Caco-2 (cell line): ENCODE data around the gene NFIC. TPM values are rescaled to one million over a fixed set of nuclear protein-coding genes. Genes with fewer than 3 reads are reported as not detected.
"Not testable (repeated sequence)": the region's sequence is repeated elsewhere in the genome, so short reads cannot be mapped to it uniquely, and the experiment has no call there.

ENCODE experiments used
- BruUV-seq: library from RNA; stranded (reverse); fragments of 400-500 nt; replicated peaks from 2 replicates; lab custom pipeline; 2021; lab: Mats Ljungman, UMichigan
- CTCF ChIA-PET: fragments of 300-600 bp; sonication (Branson Sonifier 250); formaldehyde crosslinking; loops from one replicate; lab custom pipeline; 2022; ENCODE audit warnings: antibody characterized with exemption; lab: Charles Lee
- POLR2A ChIA-PET: fragments of 300-600 bp; sonication (Branson Sonifier 250); formaldehyde crosslinking; loops from one replicate; lab custom pipeline; 2022; ENCODE audit warnings: antibody characterized with exemption; lab: Charles Lee
- DNase-seq, 2 experiments: peaks; one replicate each; pipeline versions ENCODE4 v3.0.0 to v3.0.0-alpha.2; 2020 to 2022
- H3K27me3 ChIP-seq: replicated peaks from 2 replicates; pipeline ENCODE4 v1.6.0; 2011; ENCODE audit warnings: low read length; ENCODE audit not compliant: control insufficient read depth, insufficient read depth
- H3K36me3 ChIP-seq: 2 replicates; pipeline ENCODE4 v1.5.1; 2011; ENCODE audit warnings: low read length; ENCODE audit not compliant: control insufficient read depth, insufficient read depth
- H3K4me1 ChIP-seq: fragments of 250-450 bp; sonication (Bioruptor Pico); 2 replicates; pipeline ENCODE4 v1.5.1; 2020; ENCODE audit warnings: mild to moderate bottlenecking
- H3K4me3 ChIP-seq: 2 replicates; pipeline ENCODE4 v1.5.1; 2011; ENCODE audit warnings: low read depth, mild to moderate bottlenecking, control low read depth, low read length
- H3K9me3 ChIP-seq: fragments of 250-450 bp; sonication (Bioruptor Pico); 2 replicates; pipeline ENCODE4 v1.5.1; 2020; ENCODE audit warnings: mild to moderate bottlenecking, moderate library complexity
- H3K27ac Mint-ChIP-seq: one replicate; pipeline ENCODE4 v1.8.0; 2022; ENCODE audit warnings: mixed read lengths; ENCODE audit not compliant: unreplicated experiment
- H3K27me3 Mint-ChIP-seq: one replicate; pipeline ENCODE4 v1.8.0; 2022; ENCODE audit warnings: mixed read lengths; ENCODE audit not compliant: insufficient read depth, unreplicated experiment
- H3K36me3 Mint-ChIP-seq: one replicate; pipeline ENCODE4 v1.8.0; 2022; ENCODE audit warnings: mild to moderate bottlenecking, mixed read lengths; ENCODE audit not compliant: insufficient read depth, unreplicated experiment
- H3K4me1 Mint-ChIP-seq: one replicate; pipeline ENCODE4 v1.8.0; 2022; ENCODE audit warnings: low read depth, mixed read lengths; ENCODE audit not compliant: unreplicated experiment
- H3K4me3 Mint-ChIP-seq: one replicate; pipeline ENCODE4 v1.8.0; 2022; ENCODE audit warnings: mild to moderate bottlenecking, moderate library complexity, mixed read lengths; ENCODE audit not compliant: unreplicated experiment
- H3K9me3 Mint-ChIP-seq: one replicate; pipeline ENCODE4 v1.8.0; 2022; ENCODE audit warnings: mixed read lengths; ENCODE audit not compliant: unreplicated experiment
- intact Hi-C: fragments of 100-400 bp; cut with micrococcal nuclease; formaldehyde crosslinking; loops from one replicate; pipeline ENCODE4 v1.10.0; 2022; ENCODE audit not compliant: unreplicated experiment
- total RNA-seq: library from RNA; stranded (reverse); gene quantifications from 2 replicates; pipeline ENCODE4 v1.2.3, GENCODE V29; 2022
- TF ChIP-seq, protein P1 (sequence below), 2 experiments: fragments of 200-600 bp in 1 of 2; IDR thresholded peaks; 1 replicate in 1 of 2; 2 replicates in 1 of 2; pipeline versions ENCODE4 v1.5.1 to v1.8.0; 2011 to 2022; ENCODE audit warnings: antibody characterized with exemption in 1 of 2, control low read depth in 1 of 2, inconsistent platforms in 1 of 2, low read depth in 1 of 2, low read length in 1 of 2, mild to moderate bottlenecking in 1 of 2, moderate library complexity in 1 of 2; ENCODE audit not compliant: insufficient read depth in 1 of 2, severe bottlenecking in 1 of 2, unreplicated experiment in 1 of 2

NFIC gene
- total RNA-seq, 1 experiment from 2014 or later, result 5.1 TPM

DNA sequence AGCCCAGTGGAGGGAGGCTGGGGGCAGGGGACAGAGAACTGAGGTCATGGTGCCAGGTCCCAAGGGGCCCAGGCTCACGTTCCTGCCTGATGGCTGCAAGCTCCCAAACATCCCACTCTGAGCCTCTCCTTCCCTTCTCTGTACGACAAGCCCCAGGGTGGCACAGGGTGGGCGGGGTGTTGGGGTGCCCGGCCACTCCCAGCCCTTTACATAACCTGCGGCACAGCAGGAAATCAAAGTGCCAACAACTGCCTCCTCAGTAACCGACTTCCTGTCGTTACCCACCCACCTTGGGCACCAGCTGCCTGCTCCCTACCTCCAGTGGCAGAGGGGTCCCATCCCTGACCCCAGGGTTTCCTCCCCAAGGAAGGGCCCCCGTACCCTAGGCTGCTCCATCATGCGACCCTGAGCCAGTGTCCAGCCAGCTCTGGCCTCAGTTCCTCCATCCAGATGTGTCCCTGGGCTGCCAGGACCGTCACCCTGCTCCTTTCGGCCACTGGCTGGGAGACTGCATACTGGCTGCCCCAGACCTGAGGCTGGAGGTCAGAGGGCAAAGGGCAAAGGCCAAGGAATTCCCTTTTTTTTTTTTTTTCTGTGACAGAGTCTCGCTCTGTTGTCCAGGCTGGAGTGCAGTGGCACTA is 27.7 kb upstream of the NFIC start:
- no peak for DNase-seq
- intact Hi-C loops, result no loop called here
- no peak overlapping the region for H3K4me3 ChIP-seq
- no peak overlapping the region for H3K4me3 Mint-ChIP-seq
- no peak overlapping the region for H3K27ac Mint-ChIP-seq
- ChIA-PET CTCF (interaction anchor here (0.7 kb wide), 1 partner anchor 82 kb away, joined by 4 read pairs; no protein-coding TSS in a partner anchor), POLR2A (interaction anchor here (0.6 to 0.7 kb wide), 2 partner anchors 97 to 555 kb away, joined by 3 read pairs; no protein-coding TSS in a partner anchor)
- H3K27me3 Mint-ChIP-seq, result peaks cover 4% of the 10 kb centered on the region
- H3K36me3 Mint-ChIP-seq, result no peaks in the 10 kb centered on the region
- no peaks in the 10 kb centered on the region for H3K36me3 ChIP-seq
- no peaks in the 10 kb centered on the region for H3K9me3 ChIP-seq
- no peaks in the 10 kb centered on the region for H3K4me1 Mint-ChIP-seq
- no TSS peak for BruUV-seq
- H3K27me3 ChIP-seq, result no peaks in the 10 kb centered on the region
- H3K9me3 Mint-ChIP-seq, result no peaks in the 10 kb centered on the region
- TF ChIP-seq, protein P1, sequence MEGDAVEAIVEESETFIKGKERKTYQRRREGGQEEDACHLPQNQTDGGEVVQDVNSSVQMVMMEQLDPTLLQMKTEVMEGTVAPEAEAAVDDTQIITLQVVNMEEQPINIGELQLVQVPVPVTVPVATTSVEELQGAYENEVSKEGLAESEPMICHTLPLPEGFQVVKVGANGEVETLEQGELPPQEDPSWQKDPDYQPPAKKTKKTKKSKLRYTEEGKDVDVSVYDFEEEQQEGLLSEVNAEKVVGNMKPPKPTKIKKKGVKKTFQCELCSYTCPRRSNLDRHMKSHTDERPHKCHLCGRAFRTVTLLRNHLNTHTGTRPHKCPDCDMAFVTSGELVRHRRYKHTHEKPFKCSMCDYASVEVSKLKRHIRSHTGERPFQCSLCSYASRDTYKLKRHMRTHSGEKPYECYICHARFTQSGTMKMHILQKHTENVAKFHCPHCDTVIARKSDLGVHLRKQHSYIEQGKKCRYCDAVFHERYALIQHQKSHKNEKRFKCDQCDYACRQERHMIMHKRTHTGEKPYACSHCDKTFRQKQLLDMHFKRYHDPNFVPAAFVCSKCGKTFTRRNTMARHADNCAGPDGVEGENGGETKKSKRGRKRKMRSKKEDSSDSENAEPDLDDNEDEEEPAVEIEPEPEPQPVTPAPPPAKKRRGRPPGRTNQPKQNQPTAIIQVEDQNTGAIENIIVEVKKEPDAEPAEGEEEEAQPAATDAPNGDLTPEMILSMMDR (IDR thresholded peaks at IDR 0.05; ENCODE audit: insufficient read depth in 1 of 2, low read depth in 1 of 2, low read length in 1 of 2, severe bottlenecking in 1 of 2, unreplicated experiment in 1 of 2), result no peak
- no peaks in the 10 kb centered on the region for H3K4me1 ChIP-seq

DNA sequence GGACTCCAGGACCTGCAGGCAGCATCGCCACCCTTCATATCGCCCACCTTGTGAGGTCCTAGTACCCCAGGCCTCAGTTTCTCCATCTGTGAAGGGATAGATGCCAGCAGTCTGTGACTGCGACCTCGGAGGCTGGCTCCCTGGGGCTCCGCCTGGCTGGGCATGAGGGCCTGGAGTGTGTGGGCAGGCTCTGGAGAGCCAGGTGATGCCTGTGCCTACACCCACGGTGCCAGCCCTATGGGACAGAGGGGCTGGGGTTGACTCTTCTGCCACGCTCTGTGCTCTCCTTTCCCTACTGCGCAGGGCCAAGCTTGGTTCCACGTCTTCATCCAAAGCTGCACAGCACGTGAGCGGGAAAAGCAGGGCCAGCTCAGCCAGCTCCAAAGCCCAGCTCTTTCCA is 26.0 kb upstream of the NFIC start:
- Histone ChIP-seq H3K4me1 (no peaks in the 10 kb centered on the region), H3K36me3 (no peaks in the 10 kb centered on the region), H3K27me3 (no peaks in the 10 kb centered on the region), H3K4me3 (no peak overlapping the region), H3K9me3 (no peaks in the 10 kb centered on the region)
- CTCF ChIA-PET, result interaction anchor here (0.7 kb wide), 1 partner anchor 71 kb away, joined by 3 read pairs; no protein-coding TSS in a partner anchor
- Mint-ChIP-seq H3K27me3 (no peaks in the 10 kb centered on the region), H3K36me3 (no peaks in the 10 kb centered on the region), H3K27ac (no peak overlapping the region), H3K4me1 (no peaks in the 10 kb centered on the region), H3K4me3 (no peak overlapping the region), H3K9me3 (no peaks in the 10 kb centered on the region)
- TF ChIP-seq, protein P1 (IDR thresholded peaks at IDR 0.05; ENCODE audit: insufficient read depth in 1 of 2, low read depth in 1 of 2, low read length in 1 of 2, severe bottlenecking in 1 of 2, unreplicated experiment in 1 of 2), result no peak
- no peak for DNase-seq
- POLR2A ChIA-PET, result interaction anchor here (0.7 kb wide), 1 partner anchor 397 kb away, joined by 3 read pairs; no protein-coding TSS in a partner anchor
- BruUV-seq, result no TSS peak
- intact Hi-C loops, result no loop called here

DNA sequence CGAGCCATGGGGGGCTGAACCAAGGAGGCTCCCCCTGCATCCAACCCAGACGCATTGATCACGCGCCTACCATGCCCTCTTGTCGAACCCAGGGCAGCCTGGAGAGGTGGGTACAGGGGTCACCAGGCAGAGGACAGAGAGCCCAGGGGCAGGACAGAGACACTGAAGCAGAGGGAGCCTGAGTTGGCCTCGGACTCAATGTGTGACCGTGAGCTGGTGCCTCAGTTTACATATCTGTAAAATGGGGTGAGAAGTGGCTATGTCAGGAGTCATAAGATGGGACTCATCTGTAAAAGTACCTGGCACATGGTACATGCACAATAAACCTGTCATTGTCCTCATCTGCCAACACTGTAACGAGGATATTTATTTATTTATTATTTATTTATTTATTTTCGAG is 24.1 kb upstream of the NFIC start:
- intact Hi-C loops, result no loop called here
- no peak for DNase-seq
- Histone ChIP-seq H3K4me1 (no peaks in the 10 kb centered on the region), H3K36me3 (no peaks in the 10 kb centered on the region), H3K4me3 (no peak overlapping the region), H3K9me3 (no peaks in the 10 kb centered on the region), H3K27me3 (no peaks in the 10 kb centered on the region)
- Mint-ChIP-seq H3K9me3 (no peaks in the 10 kb centered on the region), H3K27me3 (no peaks in the 10 kb centered on the region), H3K4me3 (no peak overlapping the region), H3K27ac (no peak overlapping the region), H3K4me1 (no peaks in the 10 kb centered on the region), H3K36me3 (peaks cover 5% of the 10 kb centered on the region)
- ChIA-PET POLR2A (no interaction called here), CTCF (no interaction called here)
- TF ChIP-seq, protein P1 (IDR thresholded peaks at IDR 0.05; ENCODE audit: insufficient read depth in 1 of 2, low read depth in 1 of 2, low read length in 1 of 2, severe bottlenecking in 1 of 2, unreplicated experiment in 1 of 2), result no peak
- BruUV-seq, result no TSS peak

DNA sequence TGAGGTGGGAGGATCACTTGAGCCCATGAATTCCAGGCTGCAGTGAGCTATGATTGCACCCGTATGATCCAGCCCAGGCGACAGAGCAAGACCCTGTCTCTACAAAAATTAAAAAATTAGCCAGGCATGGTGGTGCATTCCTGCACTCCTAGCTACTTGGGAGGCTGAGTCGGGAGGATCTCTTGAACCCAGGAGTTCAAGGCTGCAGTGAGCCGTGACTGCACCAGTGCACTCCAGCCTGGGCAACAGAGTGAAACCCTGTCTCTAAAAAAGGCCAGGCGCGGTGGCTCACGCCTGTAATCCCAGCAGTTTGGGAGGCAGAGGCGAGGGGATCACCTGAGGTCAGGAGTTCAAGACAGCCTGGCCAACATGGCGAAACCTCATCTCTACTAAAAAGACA is 23.4 kb upstream of the NFIC start:
- H3K36me3 ChIP-seq, H3K9me3 Mint-ChIP-seq, H3K4me1 ChIP-seq, H3K4me1 Mint-ChIP-seq, H3K4me3 Mint-ChIP-seq, H3K9me3 ChIP-seq, H3K27ac Mint-ChIP-seq, POLR2A ChIA-PET, H3K36me3 Mint-ChIP-seq, intact Hi-C loops, DNase-seq, BruUV-seq, H3K27me3 Mint-ChIP-seq, H3K27me3 ChIP-seq, H3K4me3 ChIP-seq: not testable (repeated sequence)
- CTCF ChIA-PET, result interaction anchor here (0.8 kb wide), 1 partner anchor 142 kb away, joined by 3 read pairs; no protein-coding TSS in a partner anchor
